SU-DHL-6 (cell line): Measurements from ENCODE around the gene KCTD6.
A peak's percentile ranks its signal among the peaks of the same experiment; 100 is the strongest.
"Not testable (repeated sequence)": the region's sequence is repeated elsewhere in the genome, so short reads cannot be mapped to it uniquely, and the experiment has no call there.

ENCODE experiments used
- H2AFZ ChIP-seq: fragments of 200-600 bp; sonication (generic); 2 replicates; pipeline ENCODE4 v1.6.1; 2014; ENCODE audit warnings: low read depth, mild to moderate bottlenecking, moderate library complexity, mixed read lengths, antibody characterized with exemption, low read length; ENCODE audit not compliant: severe bottlenecking
- H3F3A ChIP-seq: fragments of 200-600 bp; shearing (Covaris generic); 2 replicates; pipeline ENCODE4 v1.6.0; 2016; ENCODE audit warnings: antibody characterized with exemption, mild to moderate bottlenecking; ENCODE audit not compliant: insufficient read depth
- H3K27ac ChIP-seq: fragments of 200-600 bp; sonication (generic); 2 replicates; pipeline ENCODE4 v1.5.1; 2016; ENCODE audit warnings: low read depth, mild to moderate bottlenecking, low read length, moderate library complexity, mixed read lengths
- H3K27me3 ChIP-seq: fragments of 200-600 bp; sonication (generic), shearing (Covaris generic); 2 replicates; pipeline ENCODE4 v1.6.0; 2014; ENCODE audit warnings: mild to moderate bottlenecking, low read length
- H3K36me3 ChIP-seq: fragments of 200-600 bp; sonication (generic); 2 replicates; pipeline ENCODE4 v1.6.1; 2014; ENCODE audit warnings: mild to moderate bottlenecking, low read length, mixed read lengths
- H3K4me2 ChIP-seq: fragments of 300-600, 200-600 bp; shearing (Covaris generic), sonication (generic); 2 replicates; pipeline ENCODE4 v1.6.0; 2014; ENCODE audit warnings: low read length, low read depth, mild to moderate bottlenecking; ENCODE audit not compliant: poor library complexity, severe bottlenecking
- H3K4me3 ChIP-seq: fragments of 200-600 bp; sonication (generic); 2 replicates; pipeline ENCODE4 v1.5.1; 2014; ENCODE audit warnings: antibody characterized with exemption, low read length, mild to moderate bottlenecking, mixed read lengths; ENCODE audit not compliant: insufficient read depth, poor library complexity, severe bottlenecking
- H3K79me2 ChIP-seq: fragments of 200-600 bp; sonication (generic); 2 replicates; pipeline ENCODE4 v1.6.1; 2014; ENCODE audit warnings: mild to moderate bottlenecking, low read length, moderate library complexity; ENCODE audit not compliant: insufficient read depth
- H3K9ac ChIP-seq: fragments of 200-600 bp; sonication (generic); 2 replicates; pipeline ENCODE4 v1.7.0; 2014; ENCODE audit warnings: mild to moderate bottlenecking, low read length
- H3K9me2 ChIP-seq: fragments of 200-600 bp; sonication (generic); replicated peaks from 2 replicates; pipeline ENCODE4 v1.6.1; 2014; ENCODE audit warnings: low read length; ENCODE audit not compliant: insufficient read depth
- H3K9me3 ChIP-seq: fragments of 200-600 bp; sonication (generic); 2 replicates; pipeline ENCODE4 v1.6.1; 2014; ENCODE audit warnings: low read length, mixed read lengths; ENCODE audit not compliant: insufficient read depth
- H4K20me1 ChIP-seq: fragments of 200-600 bp; sonication (generic); 2 replicates; pipeline ENCODE4 v1.6.1; 2014; ENCODE audit warnings: low read depth, mild to moderate bottlenecking, antibody characterized with exemption, low read length, moderate library complexity, mixed read lengths
- CTCF ChIP-seq: fragments of 200-600 bp; sonication (generic); IDR thresholded peaks from one replicate; pipeline ENCODE4 v1.5.1; 2017; ENCODE audit warnings: antibody characterized with exemption, mild to moderate bottlenecking, low read length, moderate library complexity; ENCODE audit not compliant: insufficient read depth, poor library complexity, severe bottlenecking
- EZH2phosphoT487 ChIP-seq: fragments of 200-600 bp; sonication (generic), shearing (Covaris generic); conservative IDR thresholded peaks from 2 replicates; pipeline ENCODE4 v1.6.1; 2018; ENCODE audit warnings: mild to moderate bottlenecking, antibody characterized with exemption, low read length, moderate library complexity, mixed read lengths

Gene KCTD6

DNA sequence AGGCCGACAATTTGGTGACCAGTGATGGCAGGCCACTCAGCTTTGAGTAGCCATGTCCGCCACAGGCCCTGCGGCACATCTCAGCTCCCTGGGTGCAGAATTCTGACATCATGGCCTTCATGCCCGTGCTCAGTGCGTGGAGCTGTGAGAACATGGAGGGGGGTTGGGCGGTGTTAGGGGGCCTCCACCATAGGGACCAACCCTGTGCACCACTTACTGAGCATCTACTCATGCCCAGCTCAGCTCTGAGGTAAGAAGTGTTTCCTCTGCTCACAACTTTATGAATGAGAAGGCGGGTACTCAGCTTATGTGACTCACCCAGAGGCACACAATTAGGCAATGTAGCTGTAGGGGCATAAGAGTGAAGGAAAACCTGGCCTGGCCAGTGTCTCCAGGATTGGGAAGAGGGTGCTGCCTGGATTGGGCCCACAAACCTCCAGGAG lies 34.6 kb downstream of the KCTD6 start:
- Histone ChIP-seq H3K27me3 (no peaks in the 10 kb centered on the region), H3K36me3 (no peaks in the 10 kb centered on the region), H3K9me2 (no peaks in the 10 kb centered on the region), H3K9ac (no peak overlapping the region), H3K27ac (no peak overlapping the region), H3K79me2 (no peaks in the 10 kb centered on the region), H3K9me3 (no peaks in the 10 kb centered on the region), H3K4me2 (no peak overlapping the region), H4K20me1 (no peaks in the 10 kb centered on the region), H3F3A (no peaks in the 10 kb centered on the region), H2AFZ (no peak overlapping the region), H3K4me3 (no peak overlapping the region)
- TF ChIP-seq EZH2phosphoT487, result no peak
- TF ChIP-seq CTCF, result no peak

- not testable (repeated sequence) for H3K36me3 ChIP-seq, H4K20me1 ChIP-seq, H3F3A ChIP-seq, H3K4me2 ChIP-seq, H3K4me3 ChIP-seq, H3K9me3 ChIP-seq, H2AFZ ChIP-seq, H3K9me2 ChIP-seq, H3K27me3 ChIP-seq, H3K79me2 ChIP-seq, H3K27ac ChIP-seq, H3K9ac ChIP-seq
These were observed 35.5 kb downstream of the KCTD6 start for GRCh38 chr3:58527440-58527839.

- Histone ChIP-seq H3K4me2 (no peak overlapping the region), H3K9me2 (no peaks in the 10 kb centered on the region), H3K36me3 (no peaks in the 10 kb centered on the region), H3K4me3 (no peak overlapping the region), H3K27ac (no peak overlapping the region), H4K20me1 (no peaks in the 10 kb centered on the region), H2AFZ (no peak overlapping the region), H3K27me3 (no peaks in the 10 kb centered on the region), H3K9ac (no peak overlapping the region), H3K9me3 (no peaks in the 10 kb centered on the region), H3F3A (no peaks in the 10 kb centered on the region), H3K79me2 (no peaks in the 10 kb centered on the region)
- TF ChIP-seq EZH2phosphoT487 (no peak), CTCF (no peak)
These were observed 36.7 kb downstream of the KCTD6 start for GRCh38 chr3:58528629-58529028.

GRCh38 chr3:58529516-58530353 lies 37.8 kb downstream of the KCTD6 start:
- no peaks in the 10 kb centered on the region for H4K20me1 ChIP-seq
- no peaks in the 10 kb centered on the region for H3K79me2 ChIP-seq
- H3K4me2 ChIP-seq, result no peak overlapping the region
- no peak for TF ChIP-seq EZH2phosphoT487
- TF ChIP-seq CTCF, result peak; percentile 43
- no peaks in the 10 kb centered on the region for H3K36me3 ChIP-seq
- H3K9ac ChIP-seq, result no peak overlapping the region
- H3K9me3 ChIP-seq, result no peaks in the 10 kb centered on the region
- H3K4me3 ChIP-seq, result no peak overlapping the region
- H3K27ac ChIP-seq, result no peak overlapping the region
- no peaks in the 10 kb centered on the region for H3K27me3 ChIP-seq
- no peaks in the 10 kb centered on the region for H3K9me2 ChIP-seq
- no peaks in the 10 kb centered on the region for H3F3A ChIP-seq
- no peak overlapping the region for H2AFZ ChIP-seq
